ENCODE results near the gene SYNGAP1.
"Not testable (repeated sequence)": the region's sequence is repeated elsewhere in the genome, so short reads cannot be mapped to it uniquely, and the experiment has no call there.

Gene SYNGAP1

DNA sequence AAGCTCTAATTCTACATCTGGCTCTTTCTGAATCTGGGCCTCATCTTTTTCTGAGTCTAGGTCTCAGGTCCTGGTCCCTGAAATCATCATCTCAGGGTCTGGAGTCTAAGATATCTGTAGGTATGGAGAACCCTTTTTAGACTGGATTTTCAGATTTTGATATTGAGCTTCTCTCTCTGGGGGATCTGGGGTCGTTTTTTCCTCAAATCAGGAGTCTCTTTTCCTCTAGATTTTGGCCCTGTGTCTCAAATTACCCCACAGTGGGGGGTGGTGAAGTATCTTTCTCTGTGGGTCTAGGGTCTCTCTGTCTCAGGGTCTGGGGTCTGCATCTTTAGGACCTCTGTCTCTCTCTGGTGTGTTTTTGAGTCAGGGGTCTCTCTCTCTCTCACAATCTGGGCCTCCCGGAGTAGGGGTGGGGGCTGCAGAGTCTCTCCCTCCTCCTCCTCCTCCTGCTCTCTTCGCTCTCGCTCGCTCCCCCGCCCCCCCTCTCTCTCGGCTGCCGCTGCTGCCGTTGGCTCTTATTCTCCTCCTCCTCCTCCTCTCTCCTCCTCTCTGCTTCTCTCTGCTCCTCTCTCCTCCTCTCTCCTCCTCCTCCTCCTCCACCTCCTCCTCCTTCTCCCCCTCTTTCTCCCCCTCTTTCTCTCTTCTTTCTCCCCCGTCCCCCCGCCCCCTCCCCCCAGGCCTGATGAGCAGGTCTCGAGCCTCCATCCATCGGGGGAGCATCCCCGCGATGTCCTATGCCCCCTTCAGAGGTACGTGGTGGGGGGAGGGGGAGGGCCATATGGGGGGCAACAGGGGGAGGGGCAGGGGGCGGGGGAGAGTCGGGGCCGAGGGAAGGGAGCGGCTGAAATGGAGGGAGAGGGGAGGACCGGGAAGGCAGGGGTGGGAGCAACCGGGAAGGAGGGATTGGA, at the start of gene SYNGAP1:
SYNGAP1 (plus strand) TSS at position 486 of the 911 bp plus-strand sequence; CDS start at position 686, 200 bp downstream.
- DNase-seq = no peak

DNA sequence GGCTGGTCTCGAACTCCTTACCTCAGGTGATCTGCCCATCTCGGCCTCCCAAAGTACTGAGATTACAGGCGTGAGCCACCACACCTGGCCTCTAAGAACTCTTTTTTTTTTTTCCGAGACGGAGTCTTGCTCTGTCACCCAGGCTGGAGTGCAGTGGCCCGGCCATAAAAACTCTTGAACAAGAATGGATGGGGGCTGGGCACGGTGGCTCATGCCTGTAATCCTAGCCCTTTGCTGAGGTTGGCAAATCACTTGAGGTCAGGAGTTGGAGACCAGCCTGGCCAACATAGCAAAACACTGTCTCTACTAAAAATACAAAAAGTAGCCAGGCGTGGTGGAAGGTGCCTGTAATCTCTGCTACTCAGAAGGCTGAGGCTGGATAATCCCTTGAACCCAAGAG, 48.0 kb upstream of the SYNGAP1 start:
- DNase-seq = not testable (repeated sequence)

GRCh38 chr6:33372526-33373123, 47.2 kb upstream of the SYNGAP1 start:
- DNase-seq = no peak

- DNase-seq = no peak
Observed at GRCh38 chr6:33373960-33374910, 45.6 kb upstream of the SYNGAP1 start.

DNA sequence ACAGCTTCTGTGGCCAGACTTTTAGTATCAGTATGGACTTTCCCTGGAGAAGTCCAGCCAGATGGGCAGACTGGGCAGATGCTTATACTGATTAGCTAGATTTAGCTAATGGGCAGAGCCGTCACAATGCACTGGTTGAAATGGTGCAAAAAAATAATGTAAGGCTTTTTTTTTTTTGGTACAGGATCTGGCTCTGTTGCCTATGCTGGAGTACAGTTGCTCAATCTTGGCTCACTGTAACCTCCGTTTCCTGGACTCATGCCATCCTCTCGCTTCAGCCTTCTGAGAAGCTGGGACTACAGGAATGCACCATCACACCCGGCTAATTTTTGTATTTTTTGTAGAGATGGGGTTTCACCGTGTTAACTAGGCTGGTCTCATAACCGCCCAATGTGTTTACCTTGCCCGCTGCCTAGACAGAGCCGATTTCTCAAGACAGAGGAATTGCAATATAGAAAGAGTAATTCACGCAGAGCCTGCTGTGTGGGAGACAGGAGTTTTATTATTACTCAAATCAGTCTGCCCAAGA, 44.7 kb upstream of the SYNGAP1 start:
- DNase-seq = peak; percentile 54

DNA sequence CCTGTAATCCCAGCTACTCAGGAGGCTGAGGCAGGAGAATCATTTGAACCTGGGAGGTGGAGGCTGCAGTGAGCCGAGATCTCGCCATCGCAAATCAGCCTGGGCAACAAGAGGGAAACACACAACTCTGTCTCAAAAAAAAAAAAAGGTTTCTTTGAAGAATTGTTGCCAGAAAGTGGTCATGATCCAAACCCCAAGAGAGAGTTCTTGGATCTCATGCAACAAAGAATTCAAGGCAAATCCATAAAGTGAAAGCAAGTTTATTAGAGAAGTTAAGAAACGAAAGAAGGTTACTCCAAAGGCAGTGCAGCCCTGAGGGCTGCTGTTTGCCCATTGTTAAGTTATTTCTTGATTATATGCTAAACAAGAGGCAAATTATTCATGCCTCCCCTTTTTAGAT, 42.7 kb upstream of the SYNGAP1 start:
- DNase-seq = no peak

GRCh38 chr6:33379184-33379583, 40.7 kb upstream of the SYNGAP1 start:
- DNase-seq = not testable (repeated sequence)

DNA sequence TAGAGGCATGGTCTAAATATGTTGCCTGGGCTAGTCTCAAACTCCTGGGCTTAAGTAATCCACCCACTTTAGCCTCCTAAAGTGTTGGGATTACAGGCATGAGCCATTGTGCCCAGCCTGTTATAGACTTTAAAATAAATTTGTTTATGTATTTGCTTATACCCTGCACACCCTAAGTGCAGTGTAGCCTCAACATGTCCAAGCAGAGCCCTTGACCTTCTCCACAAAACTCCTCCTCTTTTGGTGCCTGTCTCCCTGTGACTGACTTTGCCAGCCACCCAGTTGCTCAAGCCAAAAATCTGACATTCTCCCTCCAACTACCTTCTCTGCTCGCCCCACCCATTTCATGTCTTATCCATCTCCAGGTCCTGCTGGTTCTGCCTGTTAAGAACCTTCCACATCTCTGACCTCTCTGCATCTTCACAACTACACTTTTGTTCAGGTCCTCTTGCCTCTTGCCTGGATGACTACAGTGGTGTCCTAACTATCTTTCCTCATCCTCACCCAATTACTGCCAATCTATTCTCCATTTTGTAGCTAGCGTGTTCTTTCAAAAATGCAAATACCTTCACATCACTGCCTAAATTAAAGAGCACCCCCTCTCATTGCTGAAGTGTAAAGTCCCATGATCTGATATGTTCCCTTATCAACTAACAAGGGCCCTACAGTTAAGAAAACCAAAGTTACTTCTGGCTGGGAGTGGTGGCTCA, 39.4 kb upstream of the SYNGAP1 start:
- DNase-seq = no peak

DNA sequence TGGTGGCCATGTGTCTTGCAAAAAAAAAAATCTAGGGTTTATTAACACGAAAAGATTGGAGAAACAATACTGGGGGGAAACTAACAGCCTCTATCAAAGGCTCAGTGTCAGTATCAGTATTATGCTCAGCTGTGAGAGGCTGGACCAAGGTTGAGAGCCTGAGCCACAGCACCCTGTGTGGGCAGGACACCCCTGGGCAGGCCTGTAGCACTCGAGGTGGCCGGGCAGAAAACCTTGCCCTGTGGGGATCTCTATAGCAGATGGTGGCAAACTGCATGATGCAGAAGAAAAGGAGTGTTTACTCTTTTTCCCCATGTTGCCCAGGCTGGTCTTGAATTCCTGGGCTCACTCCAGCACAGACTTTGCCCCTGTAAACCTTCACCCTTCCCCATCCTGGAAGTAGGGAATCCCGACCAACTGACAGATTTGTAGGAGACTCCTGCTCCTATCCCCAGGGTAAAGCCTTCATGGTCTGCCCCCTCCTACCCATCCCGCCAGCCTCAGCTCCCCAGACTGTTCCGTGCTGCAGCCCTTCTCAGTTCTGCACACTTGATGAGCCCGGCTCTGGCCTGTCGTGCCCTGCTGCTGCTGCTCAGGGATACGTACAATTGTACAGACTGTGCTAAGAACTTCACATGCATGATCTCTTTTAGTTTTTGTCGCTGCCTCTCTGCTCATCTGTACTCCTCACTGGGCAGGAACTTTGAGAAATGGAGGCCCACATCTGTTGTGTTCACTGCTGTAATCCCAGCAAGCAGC, 36.3 kb upstream of the SYNGAP1 start:
- DNase-seq = no peak

- no peak for DNase-seq
Observed at GRCh38 chr6:33384581-33385020, 35.3 kb upstream of the SYNGAP1 start.

DNA sequence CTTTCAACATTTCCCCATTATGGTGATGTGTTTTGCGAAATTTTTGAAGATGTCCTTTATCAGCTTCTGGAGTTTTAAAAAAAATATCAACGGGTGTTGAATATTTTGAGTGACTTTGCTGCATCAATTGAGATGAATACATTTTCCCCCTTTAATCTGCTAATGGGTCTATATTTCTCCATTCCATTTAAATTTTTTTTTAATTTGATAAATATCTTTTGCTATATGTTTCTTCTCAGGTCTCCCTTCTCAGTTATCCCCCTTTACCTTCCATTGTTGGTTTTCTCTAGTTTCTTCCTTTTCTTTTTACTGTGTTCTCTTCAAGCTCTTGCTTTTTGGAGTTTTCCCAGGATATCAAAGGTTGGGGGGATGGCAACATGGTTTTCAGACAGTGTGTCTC, 29.7 kb upstream of the SYNGAP1 start:
- no peak for DNase-seq

GRCh38 chr6:33390767-33391277, 29.0 kb upstream of the SYNGAP1 start:
- no peak for DNase-seq

DNA sequence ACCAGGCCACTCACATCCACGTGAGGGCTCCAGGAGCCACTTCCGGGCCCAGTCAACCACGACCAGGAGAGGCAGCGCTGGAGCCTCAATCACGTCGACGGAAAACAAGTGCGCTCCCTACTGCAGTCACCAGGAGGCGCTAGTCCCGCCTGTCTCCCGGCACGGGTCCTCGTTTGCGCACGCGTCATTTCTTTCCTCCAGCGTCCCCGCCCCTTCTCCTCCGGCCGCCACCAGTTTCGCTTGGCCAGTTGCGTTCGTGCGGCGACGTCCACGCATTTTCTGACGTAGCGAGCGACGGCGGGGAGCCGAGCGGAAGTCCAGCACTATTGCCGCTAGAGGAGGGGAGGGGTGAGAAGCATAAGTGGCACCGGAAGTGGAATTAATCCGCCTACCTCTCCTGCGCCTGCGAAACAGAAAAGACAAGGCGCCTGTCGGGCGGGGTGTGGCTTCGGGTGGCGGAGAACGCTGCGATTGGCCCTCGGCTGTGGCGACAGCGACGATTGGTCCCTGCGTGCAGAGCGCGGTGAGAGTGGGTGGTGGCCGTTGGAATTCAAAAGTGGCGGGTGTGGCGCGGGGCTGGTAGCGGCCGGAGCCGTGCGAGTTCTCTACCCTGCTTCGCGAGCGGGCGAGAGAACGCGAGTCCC, 28.5 kb upstream of the SYNGAP1 start, which contains the start of gene KIFC1:
KIFC1 (plus strand) TSS at position 546 of the 644 bp plus-strand sequence. CDS start 163 bp downstream, outside the sequence.
- DNase-seq = peak; percentile 99

DNA sequence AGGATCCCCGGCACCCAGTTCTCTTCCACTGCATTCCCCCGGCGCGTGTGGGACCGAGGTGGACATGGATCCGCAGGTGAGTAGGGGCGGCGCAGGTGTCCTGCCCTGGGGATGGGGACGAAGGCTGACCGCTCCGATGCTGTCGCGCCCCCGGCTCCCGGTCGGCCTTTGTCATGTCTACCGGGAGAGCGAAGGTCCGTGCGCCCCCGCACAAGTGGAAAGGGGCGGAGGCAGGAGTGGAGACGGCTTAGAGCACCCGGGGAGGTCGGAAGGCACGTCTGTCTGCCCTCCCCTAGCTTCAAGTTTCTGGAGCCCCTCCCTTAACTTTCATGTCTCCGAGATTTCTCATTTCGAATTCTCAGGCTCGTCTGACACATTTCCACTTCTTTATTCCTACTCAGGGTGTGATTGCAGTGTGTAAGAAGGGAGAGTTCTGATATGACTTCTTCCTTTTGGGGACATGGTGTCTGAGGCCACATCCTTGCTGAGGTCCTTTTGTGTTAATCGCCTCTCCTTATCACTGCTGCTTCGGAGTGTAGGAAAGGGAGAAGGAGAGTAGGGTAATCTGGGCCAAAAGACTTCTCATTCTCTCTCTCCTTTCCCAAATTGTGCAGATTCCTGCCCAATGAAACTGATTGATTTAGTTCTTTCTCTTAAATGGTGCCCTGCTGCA, 27.8 kb upstream of the SYNGAP1 start:
- DNase-seq = peak; percentile 31

- no peak for DNase-seq
Observed at GRCh38 chr6:33392595-33392948, 27.3 kb upstream of the SYNGAP1 start.

DNA sequence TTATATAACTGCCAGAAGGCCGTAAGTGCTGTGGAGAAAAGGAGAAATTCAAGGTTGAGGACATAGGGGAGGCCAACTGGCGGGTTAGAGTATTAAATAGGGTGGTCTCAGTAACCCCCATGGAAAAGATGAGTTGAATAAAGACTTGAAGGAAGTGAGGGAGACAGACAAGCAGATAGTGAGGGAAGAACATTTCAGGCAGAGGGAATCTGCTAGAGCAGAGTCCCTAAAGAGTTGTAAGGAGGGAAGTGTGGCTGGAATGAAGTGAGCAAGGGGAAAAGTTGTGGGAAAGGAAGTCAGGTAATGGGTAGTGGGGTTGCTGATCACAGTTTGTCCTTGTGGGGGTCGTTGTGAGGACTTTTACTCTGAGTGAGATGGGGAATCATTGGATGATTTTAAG, 26.9 kb upstream of the SYNGAP1 start:
- no peak for DNase-seq

DNA sequence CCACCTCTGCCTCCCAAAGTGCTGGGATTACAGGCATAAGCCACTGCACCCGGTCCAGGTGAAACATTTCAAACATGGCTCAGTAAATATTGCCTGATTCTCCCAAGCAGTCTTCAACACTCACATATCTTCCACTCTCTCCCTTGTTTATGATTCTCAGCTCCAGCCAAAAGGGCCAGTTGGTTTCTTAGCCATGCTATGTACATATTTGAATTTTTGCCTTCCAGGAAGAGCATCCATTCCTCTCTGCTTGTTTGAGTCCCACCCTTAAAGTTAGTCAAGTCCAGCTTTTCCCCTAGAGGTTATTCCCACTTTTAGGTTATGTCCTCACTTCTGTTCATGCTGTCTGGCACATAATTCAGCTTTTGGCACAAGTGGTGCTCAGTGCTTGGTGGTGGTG, 22.3 kb upstream of the SYNGAP1 start:
- DNase-seq = no peak

DNA sequence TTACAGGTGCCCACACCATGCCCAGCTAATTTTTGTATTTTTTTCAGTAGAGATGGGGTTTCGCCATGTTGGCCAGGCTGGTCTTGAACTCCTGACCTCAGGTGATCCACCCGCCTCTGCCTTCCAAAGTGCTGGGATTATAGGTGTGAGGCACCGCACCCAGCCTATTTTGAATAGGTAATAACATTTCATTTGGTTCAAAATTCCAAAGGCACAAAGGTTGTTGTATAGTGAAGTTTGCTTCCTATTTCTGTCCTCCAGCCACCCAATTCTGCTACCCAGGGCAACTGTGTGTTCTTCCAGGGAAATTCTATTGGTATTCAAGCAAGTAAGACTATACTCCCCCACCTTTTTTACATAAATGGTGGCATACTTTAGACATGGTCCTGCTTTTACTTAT, 21.3 kb upstream of the SYNGAP1 start:
- not testable (repeated sequence) for DNase-seq

DNA sequence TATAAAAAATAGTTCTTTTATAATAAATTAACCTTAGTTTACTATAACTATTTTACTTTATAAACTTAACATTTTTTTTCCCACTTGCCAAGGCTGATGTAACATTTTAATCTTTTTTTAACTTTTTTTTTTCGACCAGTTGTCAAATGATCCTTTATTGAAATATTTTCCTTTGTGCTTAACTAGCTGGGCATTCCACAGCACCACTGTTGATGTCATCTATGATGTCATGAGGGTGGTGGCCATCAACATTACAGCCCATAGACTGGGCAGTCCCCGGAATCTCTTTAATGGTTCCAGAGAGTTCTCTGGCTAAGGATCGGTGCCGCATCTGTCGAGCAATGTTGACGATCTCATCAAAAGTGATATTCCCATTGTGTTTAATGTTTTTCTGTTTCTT, 20.0 kb upstream of the SYNGAP1 start:
- not testable (repeated sequence) for DNase-seq

- no peak for DNase-seq
Observed at GRCh38 chr6:33404884-33405283, 15.0 kb upstream of the SYNGAP1 start.
